GM21528 (cell line): ENCODE data around the gene TTN.
"Not testable (repeated sequence)": the region's sequence is repeated elsewhere in the genome, so short reads cannot be mapped to it uniquely, and the experiment has no call there.

Experiments
- ATAC-seq: cut with Tn5 transposase; IDR thresholded peaks from one replicate; pipeline ENCODE4 v1.9.1; 2021; ENCODE audit warnings: mild to moderate bottlenecking, moderate library complexity; ENCODE audit not compliant: unreplicated experiment, low FRiP score

TTN gene

GRCh38 chr2:178550352-178550751 is 256.9 kb downstream of the TTN start:
- ATAC-seq = no peak

GRCh38 chr2:178542569-178542968 is 264.7 kb downstream of the TTN start:
- no peak for ATAC-seq

- ATAC-seq = no peak
These were observed 265.1 kb downstream of the TTN start for GRCh38 chr2:178542161-178542560.

- no peak for ATAC-seq
These were observed 271.2 kb downstream of the TTN start for GRCh38 chr2:178536037-178536436.

- ATAC-seq = no peak
These were observed 276.1 kb downstream of the TTN start for GRCh38 chr2:178531168-178531567.

- ATAC-seq = peak; percentile 98
These were observed 276.5 kb downstream of the TTN start for GRCh38 chr2:178530625-178531142.

GRCh38 chr2:178530131-178530530 is 277.1 kb downstream of the TTN start:
- ATAC-seq = peak; percentile 7

GRCh38 chr2:178529194-178529593 is 278.0 kb downstream of the TTN start:
- no peak for ATAC-seq

GRCh38 chr2:178528647-178529046 is 278.6 kb downstream of the TTN start:
- no peak for ATAC-seq

GRCh38 chr2:178527592-178527991 is 279.6 kb downstream of the TTN start:
- no peak for ATAC-seq

- ATAC-seq = no peak
These were observed 281.0 kb downstream of the TTN start for GRCh38 chr2:178526256-178526655.

GRCh38 chr2:178525460-178525859 is 281.8 kb downstream of the TTN start:
- not testable (repeated sequence) for ATAC-seq

- ATAC-seq = not testable (repeated sequence)
These were observed 282.2 kb downstream of the TTN start for GRCh38 chr2:178525010-178525409.

GRCh38 chr2:178523596-178524134 is 283.6 kb downstream of the TTN start:
- ATAC-seq = peak; percentile 23

GRCh38 chr2:178522950-178523595 is 284.1 kb downstream of the TTN start:
- peak; percentile 97 for ATAC-seq

GRCh38 chr2:178521304-178522150 is 285.7 kb downstream of the TTN start:
- no peak for ATAC-seq

- no peak for ATAC-seq
These were observed 289.7 kb downstream of the TTN start for GRCh38 chr2:178517496-178517895.

- no peak for ATAC-seq
These were observed 292.6 kb downstream of the TTN start for GRCh38 chr2:178514664-178515063.

- ATAC-seq = no peak
These were observed 293.3 kb downstream of the TTN start for GRCh38 chr2:178513876-178514275.

GRCh38 chr2:178512484-178512883 is 294.7 kb downstream of the TTN start:
- ATAC-seq = no peak

GRCh38 chr2:178510384-178510783 is 296.8 kb downstream of the TTN start:
- no peak for ATAC-seq
